Endometrial microvascular endothelial cells (primary cell): Measurements from ENCODE around the gene EMILIN2. TPM values are rescaled to one million over a fixed set of nuclear protein-coding genes. Genes with fewer than 3 reads are reported as not detected.

Experiments
- in situ Hi-C: cut with HindIII; loops from 2 replicates; pipeline ENCODE4 v1.10.0; 2017; ENCODE audit warnings: low sequenced_read_pairs, low pct_unique_long_range_greater_than_20kb; ENCODE audit errors: inconsistent ontology term
- total RNA-seq: library from RNA; depleted of rRNA; stranded (reverse); fragments of >200 nt; gene quantifications from one replicate; pipeline ENCODE4 v1.2.3, GENCODE V29; 2015; ENCODE audit errors: inconsistent ontology term

The EMILIN2 gene
- total RNA-seq, 1 donor from 2014 or later: 8.1 TPM

DNA sequence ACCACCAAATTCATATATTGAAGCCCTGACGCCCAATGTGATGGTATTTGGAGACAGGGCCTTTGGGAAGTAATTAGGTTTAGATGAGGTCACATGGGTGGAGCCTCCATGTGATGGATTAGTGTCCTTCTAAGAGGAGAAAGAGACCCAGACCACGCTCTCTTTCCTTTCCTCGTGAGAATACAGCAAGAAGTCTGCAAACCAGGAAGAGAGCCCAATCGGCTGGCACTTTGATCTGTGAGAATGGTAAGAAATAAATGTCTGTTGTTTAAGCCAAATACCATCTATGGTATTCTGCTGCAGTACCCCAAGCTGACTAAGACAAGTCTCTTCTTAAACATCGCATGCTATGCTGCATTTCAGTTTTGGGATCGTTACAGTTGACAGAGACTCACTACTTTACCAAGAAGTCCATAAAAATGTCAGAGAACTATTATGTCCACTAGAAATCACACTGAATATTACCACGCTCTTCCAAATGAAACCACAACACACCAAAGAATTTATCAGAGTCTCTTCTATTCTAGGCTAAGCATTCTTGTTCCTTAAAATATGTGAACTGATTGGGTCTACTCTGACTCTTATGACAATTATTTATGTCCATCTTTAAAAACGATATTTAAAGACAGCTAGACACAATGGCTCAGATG, 117.7 kb downstream of the EMILIN2 start:
- in situ Hi-C loops: no loop called here

Other genes with a start within 250 kb of the EMILIN2 start
- gene SMCHD1, start 191.3 kb upstream of the EMILIN2 start, total RNA-seq: 27.6 TPM
- 41.8 TPM for gene LPIN2, start 166.1 kb downstream of the EMILIN2 start, total RNA-seq